Activated T-helper 17 cell treated with anti-CD3 and anti-CD28 coated beads, Interleukin-2, amount 50 U/mL, for 72 hours (primary cell): ENCODE data around the gene VEZF1. TPM values are rescaled to one million over a fixed set of nuclear protein-coding genes. Genes with fewer than 3 reads are reported as not detected.

Source experiments
- ATAC-seq: fragments of 150-1000 bp; cut with Tn5 transposase; replicated peaks from 2 replicates; pipeline ENCODE4 v1.10.0; 2021; ENCODE audit warnings: mild to moderate bottlenecking, moderate library complexity
- H3K27ac Mint-ChIP-seq: one replicate; pipeline ENCODE4 v1.8.0; 2022; ENCODE audit warnings: mixed read lengths
- H3K27me3 Mint-ChIP-seq: one replicate; pipeline ENCODE4 v1.8.0; 2022; ENCODE audit warnings: mixed read lengths
- H3K36me3 Mint-ChIP-seq: one replicate; pipeline ENCODE4 v1.8.0; 2022; ENCODE audit warnings: low read depth, mild to moderate bottlenecking, mixed read lengths
- H3K4me1 Mint-ChIP-seq: one replicate; pipeline ENCODE4 v1.8.0; 2022; ENCODE audit warnings: mixed read lengths
- H3K4me3 Mint-ChIP-seq: one replicate; pipeline ENCODE4 v1.8.0; 2022; ENCODE audit warnings: mild to moderate bottlenecking, mixed read lengths
- H3K9me3 Mint-ChIP-seq: one replicate; pipeline ENCODE4 v1.8.0; 2022; ENCODE audit warnings: mixed read lengths
- total RNA-seq, 2 donors: library from RNA; stranded (reverse); gene quantifications; one replicate each; pipeline ENCODE4 v1.2.3, GENCODE V29; 2022

Gene VEZF1
- total RNA-seq, 2 donors from 2014 or later = 21.4 to 29.6 TPM

GRCh38 chr17:57941384-57942370 is 46.4 kb downstream of the VEZF1 start:
- H3K4me3 Mint-ChIP-seq = peak overlapping the region; percentile 13
- H3K27me3 Mint-ChIP-seq = peaks cover 13% of the 10 kb centered on the region
- peak overlapping the region; percentile 28 for H3K27ac Mint-ChIP-seq
- H3K9me3 Mint-ChIP-seq = no peaks in the 10 kb centered on the region
- no peaks in the 10 kb centered on the region for H3K36me3 Mint-ChIP-seq
- H3K4me1 Mint-ChIP-seq = peaks cover 21% of the 10 kb centered on the region
- peak; percentile 39 for ATAC-seq

GRCh38 chr17:57940653-57941329 is 47.3 kb downstream of the VEZF1 start:
- ATAC-seq = peak; percentile 56
- no peaks in the 10 kb centered on the region for H3K36me3 Mint-ChIP-seq

GRCh38 chr17:57940231-57940630 is 47.8 kb downstream of the VEZF1 start:
- Mint-ChIP-seq H3K9me3 (no peaks in the 10 kb centered on the region), H3K36me3 (no peaks in the 10 kb centered on the region), H3K27me3 (peaks cover 13% of the 10 kb centered on the region), H3K27ac (no peak overlapping the region), H3K4me3 (no peak overlapping the region), H3K4me1 (peaks cover 18% of the 10 kb centered on the region)
- no peak for ATAC-seq

More at GRCh38 chr17:57940653-57941329, 47.3 kb downstream of the VEZF1 start:
- Mint-ChIP-seq H3K9me3 (no peaks in the 10 kb centered on the region), H3K4me1 (peaks cover 18% of the 10 kb centered on the region), H3K27ac (peak overlapping the region; percentile 28), H3K4me3 (peak overlapping the region; percentile 13), H3K27me3 (peaks cover 13% of the 10 kb centered on the region)

- Mint-ChIP-seq H3K4me3 (no peak overlapping the region), H3K27ac (no peak overlapping the region), H3K27me3 (peaks cover 13% of the 10 kb centered on the region), H3K4me1 (peaks cover 18% of the 10 kb centered on the region), H3K9me3 (no peaks in the 10 kb centered on the region), H3K36me3 (no peaks in the 10 kb centered on the region)
- peak; percentile 39 for ATAC-seq
Measured at GRCh38 chr17:57939797-57940196, 48.3 kb downstream of the VEZF1 start.

GRCh38 chr17:57938061-57938502 is 50.0 kb downstream of the VEZF1 start:
- ATAC-seq = no peak
- Mint-ChIP-seq H3K9me3 (no peaks in the 10 kb centered on the region), H3K36me3 (no peaks in the 10 kb centered on the region), H3K4me3 (no peak overlapping the region), H3K27ac (no peak overlapping the region), H3K4me1 (peaks cover 18% of the 10 kb centered on the region), H3K27me3 (peaks cover 10% of the 10 kb centered on the region)

- Mint-ChIP-seq H3K27ac (no peak overlapping the region), H3K27me3 (peaks cover 10% of the 10 kb centered on the region), H3K9me3 (no peaks in the 10 kb centered on the region), H3K4me1 (peaks cover 18% of the 10 kb centered on the region), H3K36me3 (no peaks in the 10 kb centered on the region), H3K4me3 (no peak overlapping the region)
- no peak for ATAC-seq
Measured at GRCh38 chr17:57937492-57937891, 50.6 kb downstream of the VEZF1 start.

GRCh38 chr17:57935833-57936807 is 51.9 kb downstream of the VEZF1 start:
- Mint-ChIP-seq H3K36me3 (no peaks in the 10 kb centered on the region), H3K9me3 (no peaks in the 10 kb centered on the region), H3K27ac (no peak overlapping the region), H3K4me3 (no peak overlapping the region), H3K27me3 (peaks cover 11% of the 10 kb centered on the region), H3K4me1 (peaks cover 12% of the 10 kb centered on the region)
- ATAC-seq = no peak

GRCh38 chr17:57931488-57932137 is 56.4 kb downstream of the VEZF1 start:
- Mint-ChIP-seq H3K4me1 (no peaks in the 10 kb centered on the region), H3K4me3 (no peak overlapping the region), H3K27me3 (peaks cover 8% of the 10 kb centered on the region), H3K27ac (no peak overlapping the region), H3K36me3 (no peaks in the 10 kb centered on the region), H3K9me3 (no peaks in the 10 kb centered on the region)
- no peak for ATAC-seq

- no peak for ATAC-seq
- no peaks in the 10 kb centered on the region for H3K36me3 Mint-ChIP-seq
Measured at GRCh38 chr17:57930239-57930638, 57.8 kb downstream of the VEZF1 start.

GRCh38 chr17:57929386-57929785 is 58.7 kb downstream of the VEZF1 start:
- Mint-ChIP-seq H3K4me1 (no peaks in the 10 kb centered on the region), H3K36me3 (no peaks in the 10 kb centered on the region), H3K27me3 (peaks cover 15% of the 10 kb centered on the region), H3K27ac (no peak overlapping the region), H3K9me3 (no peaks in the 10 kb centered on the region), H3K4me3 (no peak overlapping the region)
- ATAC-seq = no peak

More at GRCh38 chr17:57930239-57930638, 57.8 kb downstream of the VEZF1 start:
- H3K4me1 Mint-ChIP-seq = no peaks in the 10 kb centered on the region
- no peak overlapping the region for H3K27ac Mint-ChIP-seq
- H3K27me3 Mint-ChIP-seq = peaks cover 15% of the 10 kb centered on the region
- no peak overlapping the region for H3K4me3 Mint-ChIP-seq
- H3K9me3 Mint-ChIP-seq = no peaks in the 10 kb centered on the region

- ATAC-seq = no peak
- no peak overlapping the region for H3K4me3 Mint-ChIP-seq
Measured at GRCh38 chr17:57928928-57929327, 59.1 kb downstream of the VEZF1 start.

GRCh38 chr17:57927048-57927723 is 60.9 kb downstream of the VEZF1 start:
- no peak overlapping the region for H3K4me3 Mint-ChIP-seq
- no peaks in the 10 kb centered on the region for H3K9me3 Mint-ChIP-seq
- peaks cover 15% of the 10 kb centered on the region for H3K27me3 Mint-ChIP-seq
- no peak overlapping the region for H3K27ac Mint-ChIP-seq
- no peak for ATAC-seq
- no peaks in the 10 kb centered on the region for H3K4me1 Mint-ChIP-seq
- no peaks in the 10 kb centered on the region for H3K36me3 Mint-ChIP-seq

More at GRCh38 chr17:57928928-57929327, 59.1 kb downstream of the VEZF1 start:
- Mint-ChIP-seq H3K27me3 (peaks cover 15% of the 10 kb centered on the region), H3K4me1 (no peaks in the 10 kb centered on the region), H3K27ac (no peak overlapping the region), H3K36me3 (no peaks in the 10 kb centered on the region), H3K9me3 (no peaks in the 10 kb centered on the region)

- H3K9me3 Mint-ChIP-seq = no peaks in the 10 kb centered on the region
- H3K27ac Mint-ChIP-seq = no peak overlapping the region
- H3K4me1 Mint-ChIP-seq = no peaks in the 10 kb centered on the region
- H3K27me3 Mint-ChIP-seq = peaks cover 15% of the 10 kb centered on the region
- no peak overlapping the region for H3K4me3 Mint-ChIP-seq
- H3K36me3 Mint-ChIP-seq = no peaks in the 10 kb centered on the region
- no peak for ATAC-seq
Measured at GRCh38 chr17:57926723-57927047, 61.4 kb downstream of the VEZF1 start.
